ENCODE results near the gene XYLT1.
"Not testable (repeated sequence)": the region's sequence is repeated elsewhere in the genome, so short reads cannot be mapped to it uniquely, and the experiment has no call there.

Gene XYLT1

DNA sequence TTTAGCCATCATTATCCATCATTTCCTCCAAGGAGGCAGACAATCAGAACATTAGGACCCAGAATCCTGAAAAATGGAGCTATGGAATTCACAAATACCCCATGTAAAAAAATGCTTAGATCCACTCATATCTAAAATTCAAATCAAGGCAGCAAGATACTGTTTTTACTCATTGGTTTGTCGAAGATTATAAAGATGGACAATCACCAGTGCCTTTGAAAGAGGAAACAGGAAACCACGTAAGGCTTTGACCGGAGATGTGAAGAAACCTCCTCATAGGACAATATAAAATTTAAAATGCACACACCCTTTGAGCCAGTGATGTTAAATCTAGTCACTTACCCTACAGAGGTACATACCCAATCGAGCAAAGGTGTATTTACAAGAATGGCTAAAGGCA is 130.0 kb downstream of the XYLT1 start:
- DNase-seq, result no peak

GRCh38 chr16:17339764-17340541 is 130.8 kb downstream of the XYLT1 start:
- DNase-seq, result peak in 12 of 58 donors; percentile 6 to 57 (median 23)

GRCh38 chr16:17338244-17338643 is 132.5 kb downstream of the XYLT1 start:
- no peak for DNase-seq

- no peak for DNase-seq
Measured at GRCh38 chr16:17336530-17336900, 134.2 kb downstream of the XYLT1 start.

DNA sequence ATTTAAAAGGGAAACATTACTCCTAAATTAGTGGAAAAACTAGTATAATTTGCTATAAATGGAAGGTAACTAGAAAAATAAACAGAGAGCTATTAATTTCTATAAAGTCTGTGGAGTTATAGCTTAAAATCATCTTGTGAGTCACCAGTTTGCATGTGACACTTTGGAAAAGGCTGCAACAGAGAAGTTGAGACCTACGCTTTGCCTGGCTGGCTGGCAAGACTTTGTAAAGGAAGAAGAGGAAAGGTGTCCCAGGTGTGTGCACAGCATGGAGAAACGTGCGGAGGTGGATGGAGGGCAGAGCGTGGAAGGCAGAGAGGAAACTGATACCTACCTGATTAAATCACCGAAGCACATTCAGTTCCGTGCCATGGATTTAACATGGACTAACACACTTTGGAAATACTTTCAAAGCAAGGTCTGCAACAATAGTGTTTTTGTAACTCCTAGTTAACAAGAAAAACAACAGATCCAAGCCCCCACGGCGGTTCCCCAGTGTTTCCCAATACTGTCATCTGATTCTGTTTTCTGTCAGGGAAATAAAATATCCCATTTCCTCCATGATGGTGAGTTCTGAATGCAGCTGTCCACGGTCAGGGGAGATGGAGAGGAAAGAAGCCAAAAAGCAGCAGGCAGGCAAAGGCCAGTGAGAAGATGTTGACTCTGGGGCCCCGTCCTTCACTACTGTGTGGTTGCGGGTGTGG is 134.8 kb downstream of the XYLT1 start:
- DNase-seq, result no peak

DNA sequence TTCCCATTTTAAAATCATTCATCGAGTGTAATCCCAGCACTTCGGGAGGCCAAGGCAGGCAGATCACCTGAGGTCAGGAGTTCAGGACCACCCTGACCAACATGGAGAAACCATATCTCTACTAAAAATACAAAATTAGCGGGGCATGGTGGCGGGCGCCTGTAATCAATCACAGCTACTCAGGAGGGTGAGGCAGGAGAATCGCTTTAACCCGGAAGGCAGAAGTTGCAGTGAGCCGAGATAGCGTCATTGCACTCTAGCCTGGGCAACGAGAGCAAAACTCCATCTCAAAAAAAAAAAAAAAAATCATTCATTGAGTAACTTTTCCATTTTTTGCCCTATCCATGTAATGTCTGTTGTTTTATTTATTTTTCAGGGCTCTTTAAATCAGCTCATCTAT is 135.4 kb downstream of the XYLT1 start:
- DNase-seq, result not testable (repeated sequence)

DNA sequence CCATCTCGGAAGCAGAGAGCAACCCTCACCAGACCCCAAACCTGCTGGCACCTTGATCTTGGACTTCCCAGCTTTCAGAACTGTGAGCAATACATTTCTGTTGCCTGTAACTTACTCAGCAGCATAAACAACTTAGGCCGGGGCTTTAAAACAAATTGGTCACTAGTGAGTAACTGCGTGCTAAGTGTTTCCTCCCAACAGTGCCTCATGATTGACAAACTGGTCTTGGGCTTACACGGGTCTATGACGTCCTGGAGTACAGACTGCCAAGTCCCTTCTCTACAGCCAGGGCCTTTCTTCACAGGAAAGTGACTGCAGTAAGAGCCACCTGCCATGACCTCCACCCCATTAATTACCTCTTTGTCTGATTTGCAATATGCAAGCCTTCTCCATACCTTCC is 136.7 kb downstream of the XYLT1 start:
- DNase-seq, result no peak

DNA sequence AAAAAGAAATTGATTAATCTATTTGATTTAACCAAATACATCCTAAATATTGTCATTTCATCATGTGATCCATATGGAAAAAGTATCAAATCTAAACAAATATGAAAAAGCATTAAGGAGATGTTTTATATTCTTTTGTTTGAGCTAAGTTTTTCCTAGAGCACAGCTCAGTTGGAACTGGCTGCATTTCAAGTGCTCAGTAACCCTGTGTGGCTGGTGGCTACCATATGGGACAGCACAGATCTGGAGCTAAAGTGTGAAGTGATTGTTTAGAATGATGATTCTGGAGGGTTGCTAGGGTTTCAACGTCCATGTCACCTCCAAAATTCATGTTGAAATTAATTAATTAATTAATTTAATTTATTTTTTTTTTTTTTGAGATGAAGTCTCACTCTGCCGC is 137.5 kb downstream of the XYLT1 start:
- DNase-seq, result no peak

DNA sequence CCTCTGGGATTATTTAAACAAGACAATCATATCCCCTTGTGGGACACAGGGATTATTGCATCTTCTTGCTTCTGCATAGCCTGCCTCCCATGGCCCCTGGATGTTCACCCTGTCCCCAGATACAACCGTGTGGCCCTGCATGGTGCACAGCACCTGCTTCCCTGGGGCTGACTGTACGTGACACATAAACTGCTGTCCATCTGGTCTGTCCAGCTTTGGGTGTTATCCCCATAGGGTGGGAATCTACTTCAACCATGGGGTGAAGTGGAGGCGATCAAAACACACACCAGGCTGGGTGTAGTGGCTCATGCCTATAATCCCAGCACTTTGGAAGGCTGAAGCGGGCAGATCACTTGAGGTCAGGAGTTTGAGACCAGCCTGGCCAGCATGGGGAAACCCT is 138.8 kb downstream of the XYLT1 start:
- no peak for DNase-seq

GRCh38 chr16:17331071-17331607 is 139.6 kb downstream of the XYLT1 start:
- no peak for DNase-seq

GRCh38 chr16:17330044-17330443 is 140.7 kb downstream of the XYLT1 start:
- DNase-seq, result no peak

DNA sequence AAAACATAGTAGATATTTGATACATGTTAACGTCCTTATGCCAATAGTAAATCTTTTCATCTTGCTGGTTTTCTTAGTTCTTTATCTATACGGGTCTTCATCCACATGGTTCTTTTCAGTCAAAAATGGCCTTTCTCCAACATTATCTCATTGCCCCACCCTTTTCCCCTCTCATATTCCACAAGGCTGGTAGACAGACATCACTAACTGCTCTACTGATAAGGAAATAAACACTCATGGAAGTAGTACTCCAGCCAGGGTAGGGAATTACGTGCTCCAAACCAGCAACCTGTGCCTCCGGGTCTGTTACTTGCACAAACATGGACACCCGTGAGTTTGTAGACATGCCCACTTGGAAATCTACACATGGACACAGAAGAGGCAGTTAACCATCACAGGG is 141.4 kb downstream of the XYLT1 start:
- no peak for DNase-seq

- DNase-seq, result peak in 5 of 58 donors; percentile 5 to 22 (median 20)
Measured at GRCh38 chr16:17328932-17329331, 141.8 kb downstream of the XYLT1 start.

DNA sequence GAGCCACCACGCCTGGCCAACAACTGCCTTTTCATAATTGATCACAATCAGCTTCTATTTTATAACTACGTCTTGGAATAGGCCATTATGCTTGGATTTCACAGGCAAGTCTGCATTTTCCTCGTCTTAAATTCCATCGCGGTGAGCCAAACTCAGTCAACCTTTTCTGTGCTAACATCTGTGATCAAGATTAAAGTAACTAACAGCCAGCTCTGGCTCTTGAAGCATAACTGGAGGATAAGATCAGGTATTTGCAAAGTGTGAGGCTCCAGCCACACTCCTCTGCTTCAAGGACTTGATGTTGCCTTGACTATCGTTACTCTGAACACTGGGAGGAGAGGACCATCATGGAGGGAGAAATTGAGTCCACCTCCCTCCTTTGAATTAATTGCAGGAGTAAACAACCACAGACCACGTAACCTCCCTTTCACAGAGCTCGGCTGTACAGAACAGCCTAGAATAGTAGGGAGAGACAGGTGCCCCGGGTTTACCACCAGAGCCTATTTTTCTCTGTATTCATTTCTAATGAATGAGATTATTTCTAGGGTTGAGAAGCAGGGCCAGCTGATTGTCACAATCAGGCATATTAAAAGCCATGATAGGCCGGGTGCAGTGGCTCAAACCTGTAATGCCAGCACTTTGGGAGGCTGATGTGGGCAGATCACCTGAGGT is 143.0 kb downstream of the XYLT1 start:
- no peak for DNase-seq

GRCh38 chr16:17325476-17326143 is 145.2 kb downstream of the XYLT1 start:
- DNase-seq, result no peak

DNA sequence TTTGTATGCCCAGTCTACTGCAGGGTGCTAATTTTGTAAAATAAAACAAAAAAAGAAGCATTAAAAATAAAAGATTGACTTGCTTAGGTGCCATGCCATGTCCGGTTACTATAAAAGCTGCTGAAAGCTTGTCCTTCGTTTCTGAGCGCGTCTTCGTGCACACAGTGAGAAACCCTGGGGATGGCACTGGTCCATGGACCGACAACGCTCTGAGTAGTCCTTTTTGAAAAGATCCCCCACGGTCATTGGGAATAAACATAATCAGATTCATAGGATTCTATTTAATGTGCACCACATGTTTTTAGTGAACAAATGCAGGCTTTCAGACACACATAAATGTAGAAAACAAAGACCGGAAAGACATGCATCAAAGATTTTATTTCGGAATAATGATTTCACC is 146.3 kb downstream of the XYLT1 start:
- no peak for DNase-seq

- DNase-seq, result no peak
Measured at GRCh38 chr16:17323171-17323570, 147.6 kb downstream of the XYLT1 start.

DNA sequence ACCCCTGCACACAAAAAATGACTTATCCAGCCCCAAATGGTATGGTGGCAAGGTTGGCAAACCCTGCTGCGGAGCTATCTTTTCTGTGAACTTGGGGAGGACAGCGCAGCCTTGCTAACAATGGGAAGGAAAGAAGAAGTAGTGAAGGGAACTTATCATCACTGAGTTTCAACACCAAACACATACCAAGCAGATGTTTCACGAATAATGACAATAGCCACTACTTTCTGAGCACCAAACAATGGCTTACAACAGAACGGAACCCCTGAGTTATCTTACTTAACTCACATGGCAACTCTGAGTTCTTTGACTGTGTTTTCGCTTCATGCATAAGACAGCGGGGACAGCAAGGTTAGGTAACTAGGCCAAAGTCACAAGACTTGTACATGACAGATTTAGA is 148.9 kb downstream of the XYLT1 start:
- no peak for DNase-seq

- DNase-seq, result no peak
Measured at GRCh38 chr16:17320009-17320408, 150.8 kb downstream of the XYLT1 start.

DNA sequence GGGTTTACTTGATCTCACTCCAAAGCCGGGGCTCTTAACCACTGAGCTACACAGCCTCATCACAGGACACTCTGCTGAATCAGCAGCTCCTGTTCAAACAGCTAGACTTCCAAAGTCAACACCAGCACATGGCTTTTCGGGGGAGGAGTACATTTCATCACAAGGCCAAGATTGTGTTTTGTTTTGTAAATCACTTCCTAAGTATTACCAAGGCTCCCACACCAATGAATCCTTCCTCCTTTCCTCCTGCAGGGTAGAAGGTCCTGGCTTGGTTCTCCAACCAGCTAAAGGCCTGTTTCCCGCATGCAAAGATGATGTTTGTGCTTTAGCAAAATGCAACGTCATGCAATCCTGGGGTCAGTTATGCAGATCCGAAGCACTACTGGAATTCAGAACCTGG is 152.5 kb downstream of the XYLT1 start:
- DNase-seq, result no peak

DNA sequence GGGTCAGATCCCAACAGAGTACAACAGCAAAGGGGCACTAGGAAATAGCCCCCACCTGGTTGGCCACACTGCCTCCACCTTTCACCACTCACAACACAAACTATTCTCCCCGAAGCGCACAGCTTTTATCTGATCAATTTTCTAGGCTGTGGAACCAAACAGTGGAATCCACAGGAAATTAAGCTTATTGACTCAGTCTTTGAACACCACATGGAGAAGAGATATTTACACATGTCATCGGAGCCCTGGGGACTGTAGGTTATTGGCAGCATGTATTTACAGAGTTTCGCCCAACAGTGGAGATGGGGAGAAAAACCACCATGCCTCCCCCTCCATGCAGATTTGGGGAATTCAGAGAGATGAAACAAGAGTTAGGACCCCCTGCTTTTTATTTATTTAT is 154.8 kb downstream of the XYLT1 start:
- DNase-seq, result no peak

All from anterior cingulate cortex (tissue), 58 donors.